Loucy (cell line): ENCODE data around the gene BPIFB3.

ENCODE experiments used
- EZH2phosphoT487 ChIP-seq: fragments of 200-600 bp; IDR thresholded peaks from 2 replicates; pipeline ENCODE4 v1.6.1; 2018; ENCODE audit warnings: antibody characterized with exemption, mild to moderate bottlenecking, moderate library complexity, borderline replicate concordance
- TF ChIP-seq, protein P1 (sequence below): fragments of 200-600 bp; sonication (generic); conservative IDR thresholded peaks from 2 replicates; pipeline ENCODE4 v1.5.1; 2014; ENCODE audit warnings: mild to moderate bottlenecking, antibody characterized with exemption, low read length

DNA sequence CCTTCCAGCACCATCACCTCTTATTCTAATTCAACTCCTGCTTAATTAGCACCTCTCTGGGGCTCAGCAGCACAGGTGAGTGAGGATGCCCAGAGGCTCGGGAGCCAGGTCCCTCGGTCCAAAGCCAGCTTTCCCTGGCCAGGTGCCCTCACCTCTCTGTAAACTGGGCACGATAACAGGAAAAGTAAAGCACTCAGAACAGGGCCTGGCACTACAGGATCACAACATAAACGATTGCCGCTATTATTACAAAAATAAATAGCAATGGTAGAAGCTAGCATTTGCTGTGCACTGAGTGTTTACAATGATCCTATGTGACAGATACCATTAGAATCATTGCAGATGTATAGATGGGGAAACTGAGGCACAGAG, 43.6 kb upstream of the BPIFB3 start:
- TF ChIP-seq, protein P1, sequence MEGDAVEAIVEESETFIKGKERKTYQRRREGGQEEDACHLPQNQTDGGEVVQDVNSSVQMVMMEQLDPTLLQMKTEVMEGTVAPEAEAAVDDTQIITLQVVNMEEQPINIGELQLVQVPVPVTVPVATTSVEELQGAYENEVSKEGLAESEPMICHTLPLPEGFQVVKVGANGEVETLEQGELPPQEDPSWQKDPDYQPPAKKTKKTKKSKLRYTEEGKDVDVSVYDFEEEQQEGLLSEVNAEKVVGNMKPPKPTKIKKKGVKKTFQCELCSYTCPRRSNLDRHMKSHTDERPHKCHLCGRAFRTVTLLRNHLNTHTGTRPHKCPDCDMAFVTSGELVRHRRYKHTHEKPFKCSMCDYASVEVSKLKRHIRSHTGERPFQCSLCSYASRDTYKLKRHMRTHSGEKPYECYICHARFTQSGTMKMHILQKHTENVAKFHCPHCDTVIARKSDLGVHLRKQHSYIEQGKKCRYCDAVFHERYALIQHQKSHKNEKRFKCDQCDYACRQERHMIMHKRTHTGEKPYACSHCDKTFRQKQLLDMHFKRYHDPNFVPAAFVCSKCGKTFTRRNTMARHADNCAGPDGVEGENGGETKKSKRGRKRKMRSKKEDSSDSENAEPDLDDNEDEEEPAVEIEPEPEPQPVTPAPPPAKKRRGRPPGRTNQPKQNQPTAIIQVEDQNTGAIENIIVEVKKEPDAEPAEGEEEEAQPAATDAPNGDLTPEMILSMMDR: no peak
- TF ChIP-seq EZH2phosphoT487: no peak
